Fibroblast of lung (primary cell): ENCODE data around the gene MRPL37. TPM values are rescaled to one million over a fixed set of nuclear protein-coding genes. Genes with fewer than 3 reads are reported as not detected.

ENCODE experiments used
- DNase-seq, 2 donors: peaks; one replicate each; pipeline versions ENCODE4 v3.0.0 to v3.0.0-alpha.2; 2010; ENCODE audit warnings: low read depth in 2 of 2
- H2AFZ ChIP-seq: 2 replicates; pipeline ENCODE4 v1.5.1; 2012; ENCODE audit warnings: low read length, control low read depth, inconsistent platforms
- H3K27ac ChIP-seq: 2 replicates; pipeline ENCODE4 v1.5.1; 2011; ENCODE audit warnings: low read length, control low read depth; ENCODE audit not compliant: insufficient read depth
- H3K27me3 ChIP-seq: 2 replicates; pipeline ENCODE4 v1.5.1; 2011; ENCODE audit warnings: mild to moderate bottlenecking, low read length; ENCODE audit not compliant: control insufficient read depth, insufficient read depth
- H3K36me3 ChIP-seq: 2 replicates; pipeline ENCODE4 v1.5.1; 2011; ENCODE audit warnings: low read length; ENCODE audit not compliant: control insufficient read depth, insufficient read depth
- H3K4me1 ChIP-seq: 2 replicates; pipeline ENCODE4 v1.5.1; 2011; ENCODE audit warnings: low read length; ENCODE audit not compliant: control insufficient read depth, insufficient read depth; ENCODE audit errors: extremely low read depth
- H3K4me2 ChIP-seq: 2 replicates; pipeline ENCODE4 v1.5.1; 2011; ENCODE audit warnings: low read length, control low read depth; ENCODE audit not compliant: insufficient read depth; ENCODE audit errors: extremely low read depth
- H3K4me3 ChIP-seq, 4 experiments: fragments of 200-600 bp in 1 of 4; sonication (generic) in 1 of 4; replicated peaks in 1 of 4; 2 replicates each; pipeline ENCODE4 v1.5.1; 2011 to 2016; ENCODE audit warnings: low read length in 4 of 4, low read depth in 3 of 4, mild to moderate bottlenecking in 3 of 4, control low read depth in 2 of 4, inconsistent platforms in 1 of 4, mixed read lengths in 1 of 4; ENCODE audit not compliant: insufficient read depth in 1 of 4; ENCODE audit errors: control extremely low read depth in 1 of 4
- H3K79me2 ChIP-seq: 2 replicates; pipeline ENCODE4 v1.5.1; 2012; ENCODE audit warnings: mild to moderate bottlenecking, low read length, inconsistent platforms; ENCODE audit not compliant: control insufficient read depth, insufficient read depth
- H3K9ac ChIP-seq: 2 replicates; pipeline ENCODE4 v1.5.1; 2011; ENCODE audit warnings: mild to moderate bottlenecking, low read length, control low read depth; ENCODE audit not compliant: insufficient read depth
- H3K9me3 ChIP-seq: 2 replicates; pipeline ENCODE4 v1.5.1; 2012; ENCODE audit warnings: low read depth, low read length; ENCODE audit not compliant: control insufficient read depth, insufficient read depth
- H4K20me1 ChIP-seq: 2 replicates; pipeline ENCODE4 v1.5.1; 2011; ENCODE audit warnings: low read length; ENCODE audit not compliant: control insufficient read depth, insufficient read depth; ENCODE audit errors: extremely low read depth
- CTCF ChIP-seq, 2 donors: IDR thresholded peaks in 1 of 2; conservative IDR thresholded peaks in 1 of 2; 1 replicate in 1 of 2; 2 replicates in 1 of 2; pipeline ENCODE4 v1.5.1; 2011 to 2012; ENCODE audit warnings: low read length in 2 of 2, control low read depth in 1 of 2, inconsistent platforms in 1 of 2, low read depth in 1 of 2, mild to moderate bottlenecking in 1 of 2
- EZH2 ChIP-seq: IDR thresholded peaks from 2 replicates; pipeline ENCODE4 v1.5.1; 2012; ENCODE audit warnings: low read length, control low read depth, mild to moderate bottlenecking; ENCODE audit errors: missing control alignments
- polyA plus RNA-seq, 2 donors: library from polyadenylated mRNA; depleted of rRNA in 1 of 2; stranded (reverse) in 1 of 2; unstranded in 1 of 2; fragments of >200 nt; gene quantifications; 2 replicates each; pipeline ENCODE4 v1.2.1, GENCODE V29; 2011 to 2012; ENCODE audit warnings: missing spikeins in 1 of 2
- total RNA-seq: library from RNA; depleted of rRNA; stranded (reverse); fragments of >200 nt; gene quantifications from 2 replicates; pipeline ENCODE4 v1.2.1, GENCODE V29; 2014

MRPL37 gene
- total and polyA plus RNA-seq, 2 donors (not counting 1 experiment from before 2014, with no cell fraction given): 21.7 to 43.6 TPM

GRCh38 chr1:54212872-54213271 lies 12.9 kb downstream of the MRPL37 start:
- no peak for DNase-seq
- Histone ChIP-seq H3K27me3 (no peaks in the 10 kb centered on the region), H3K4me3 (no peak overlapping the region), H3K27ac (no peak overlapping the region), H3K4me1 (no peaks in the 10 kb centered on the region), H3K36me3 (peaks cover 48% of the 10 kb centered on the region), H2AFZ (no peak overlapping the region), H3K9ac (no peak overlapping the region), H4K20me1 (no peaks in the 10 kb centered on the region), H3K79me2 (no peaks in the 10 kb centered on the region), H3K4me2 (no peak overlapping the region), H3K9me3 (no peaks in the 10 kb centered on the region)
- TF ChIP-seq EZH2 (no peak), CTCF (conservative IDR thresholded peaks at IDR 0.05 in 1 of 2, IDR thresholded peaks at IDR 0.05 in 1 of 2; ENCODE audit: low read depth in 1 of 2, low read length in 2 of 2) (no peak)

DNA sequence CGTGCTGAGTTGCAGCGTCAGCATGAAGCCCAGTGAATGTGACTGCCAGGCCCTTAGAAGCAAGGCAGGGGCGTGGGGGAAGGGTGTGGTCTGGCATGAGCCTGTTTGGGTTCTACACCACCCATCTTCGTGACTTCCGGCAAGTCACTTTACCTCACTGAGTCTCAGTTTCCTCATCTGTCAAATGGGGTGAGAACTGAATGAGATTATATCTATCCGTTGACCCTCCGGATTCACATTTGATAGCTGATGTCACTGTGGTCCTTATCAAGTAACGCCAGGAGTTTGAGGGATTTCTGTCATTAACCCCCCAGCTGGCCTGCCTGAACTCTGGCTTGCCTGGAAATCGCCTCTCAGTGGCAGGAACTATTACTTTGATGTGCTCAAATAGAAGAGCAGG lies 15.6 kb downstream of the MRPL37 start:
- peaks cover 45% of the 10 kb centered on the region for H3K36me3 ChIP-seq
- H3K4me2 ChIP-seq: no peak overlapping the region
- H2AFZ ChIP-seq: no peak overlapping the region
- H3K79me2 ChIP-seq: no peaks in the 10 kb centered on the region
- no peak overlapping the region for H3K27ac ChIP-seq
- no peak overlapping the region for H3K9ac ChIP-seq
- peaks cover 15% of the 10 kb centered on the region for H3K4me1 ChIP-seq
- no peaks in the 10 kb centered on the region for H3K27me3 ChIP-seq
- no peak for TF ChIP-seq EZH2
- no peak for TF ChIP-seq CTCF (conservative IDR thresholded peaks at IDR 0.05 in 1 of 2, IDR thresholded peaks at IDR 0.05 in 1 of 2; ENCODE audit: low read depth in 1 of 2, low read length in 2 of 2)
- H3K4me3 ChIP-seq: no peak overlapping the region
- no peaks in the 10 kb centered on the region for H3K9me3 ChIP-seq
- H4K20me1 ChIP-seq: no peaks in the 10 kb centered on the region
- no peak for DNase-seq

DNA sequence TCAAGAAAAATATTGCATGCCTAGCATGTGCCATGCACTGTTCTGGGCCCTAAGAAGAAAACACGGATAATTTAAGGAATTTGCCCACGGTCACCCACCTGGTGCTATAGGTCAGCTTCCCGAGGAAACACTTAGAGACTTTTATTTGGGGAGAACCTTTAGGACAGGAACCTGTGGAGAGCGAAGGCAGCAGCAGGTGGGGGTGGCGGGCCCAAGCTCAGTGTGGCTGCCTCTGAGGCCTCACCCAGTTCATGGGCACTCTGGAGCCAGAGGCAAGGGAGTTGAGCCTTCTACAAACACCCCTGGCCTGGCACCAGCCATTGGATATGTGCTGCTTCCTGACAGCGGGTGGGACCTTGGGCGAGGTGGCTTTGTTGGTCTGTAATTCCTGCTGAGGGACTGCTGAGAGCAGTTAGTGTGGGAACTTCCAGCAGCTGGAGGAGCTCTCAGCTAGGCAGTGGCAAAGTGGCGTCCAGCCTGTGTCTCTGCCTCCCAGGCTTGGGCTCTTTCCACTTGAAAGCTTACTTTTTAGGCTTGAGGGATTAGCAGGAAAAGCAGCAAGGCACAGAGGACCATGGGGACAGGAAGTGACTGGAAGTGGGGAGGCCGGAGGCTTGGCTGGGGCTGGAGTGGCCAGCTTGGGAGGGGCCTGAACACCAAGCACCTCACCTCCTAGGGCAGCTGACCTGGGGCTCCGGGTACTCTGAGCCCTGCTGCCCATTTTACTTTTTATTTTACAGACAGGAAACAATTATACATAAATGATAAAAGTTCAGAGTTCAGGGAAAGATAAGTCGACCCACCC lies 19.1 kb downstream of the MRPL37 start:
- no peaks in the 10 kb centered on the region for H4K20me1 ChIP-seq
- peak overlapping the region; percentile 77 for H3K27ac ChIP-seq
- peaks cover 27% of the 10 kb centered on the region for H3K36me3 ChIP-seq
- TF ChIP-seq CTCF (conservative IDR thresholded peaks at IDR 0.05 in 1 of 2, IDR thresholded peaks at IDR 0.05 in 1 of 2; ENCODE audit: low read depth in 1 of 2, low read length in 2 of 2) (no peak), EZH2 (no peak)
- H3K9ac ChIP-seq: no peak overlapping the region
- DNase-seq: peak in 1 of 2 donors; percentile 28
- no peak overlapping the region for H2AFZ ChIP-seq
- H3K79me2 ChIP-seq: no peaks in the 10 kb centered on the region
- H3K9me3 ChIP-seq: no peaks in the 10 kb centered on the region
- H3K4me1 ChIP-seq: peaks cover 24% of the 10 kb centered on the region
- H3K4me3 ChIP-seq: no peak overlapping the region
- no peak overlapping the region for H3K4me2 ChIP-seq
- no peaks in the 10 kb centered on the region for H3K27me3 ChIP-seq
